A549 (cell line): ENCODE measurements around the gene RASGEF1C. TPM values are rescaled to one million over a fixed set of nuclear protein-coding genes. Genes with fewer than 3 reads are reported as not detected.

Source experiments
- ATAC-seq, 2 experiments: fragments of 200-7000 bp in 1 of 2; fragments of >200 bp in 1 of 2; cut with Nextera tagmentation in 1 of 2; cut with Tn5 transposase in 1 of 2; 3 replicates each; pipeline versions ENCODE4 v1.8.0 to v1.9.1; 2018 to 2020; ENCODE audit warnings: mild to moderate bottlenecking in 1 of 2, moderate library complexity in 1 of 2
- CTCF ChIA-PET: fragments of 300-600 bp; sonication (Branson Sonifier 250); formaldehyde crosslinking; extraction: SDS; loops from one replicate; lab custom pipeline; 2021; ENCODE audit warnings: antibody characterized with exemption, inconsistent platforms; lab: Yijun Ruan, JAX
- POLR2A ChIA-PET: fragments of 350-600 bp; formaldehyde crosslinking; extraction: SDS; loops from one replicate; lab custom pipeline; 2021; ENCODE audit warnings: antibody characterized with exemption, inconsistent platforms; lab: Yijun Ruan, JAX
- DNase-seq, 2 experiments: peaks; one replicate each; pipeline versions ENCODE4 v3.0.0 to v3.0.0-alpha.2; 2011 to 2016; ENCODE audit warnings: low read depth in 1 of 2, low spot score in 1 of 2
- FAIRE-seq: peaks from 2 replicates; lab custom pipeline; 2011; peaks lifted over from hg19 to GRCh38; lab: Jason Lieb, UNC
- H3K27ac ChIP-seq, 2 experiments: fragments of >200 bp; sonication (Bioruptor Twin); formaldehyde crosslinking; 3 replicates each; pipeline ENCODE4 v1.5.1; 2016 to 2017
- H3K4me1 ChIP-seq: fragments of >200 bp; sonication (Bioruptor Twin); formaldehyde crosslinking; 3 replicates; pipeline ENCODE4 v1.6.1; 2016
- H3K4me2 ChIP-seq: fragments of >200 bp; sonication (Bioruptor Twin); formaldehyde crosslinking; 3 replicates; pipeline ENCODE4 v1.6.1; 2016
- H3K4me3 ChIP-seq: fragments of >200 bp; sonication (Bioruptor Twin); formaldehyde crosslinking; 3 replicates; pipeline ENCODE4 v1.5.1; 2016
- H3K9me3 ChIP-seq: fragments of >200 bp; sonication (Bioruptor Twin); formaldehyde crosslinking; 3 replicates; pipeline ENCODE4 v1.6.1; 2016
- ATOH8 ChIP-seq: fragments of 250-450 bp; sonication (Bioruptor Pico); IDR thresholded peaks from 2 replicates; pipeline ENCODE4 v1.5.0; 2020; ENCODE audit warnings: low read depth, mild to moderate bottlenecking, moderate library complexity
- CEBPB ChIP-seq, 2 experiments: fragments of >200 bp in 1 of 2; sonication (Bioruptor Twin) in 1 of 2; formaldehyde crosslinking in 1 of 2; IDR thresholded peaks; 2 replicates each; pipeline ENCODE4 v1.6.1; 2012 to 2016
- CHD2 ChIP-seq: fragments of 150-350 bp; IDR thresholded peaks from 2 replicates; pipeline ENCODE4 v1.6.1; 2014; ENCODE audit warnings: low read length; ENCODE audit not compliant: partially characterized antibody
- EHF ChIP-seq: fragments of 250-450 bp; sonication (Bioruptor Pico); IDR thresholded peaks from 2 replicates; pipeline ENCODE4 v1.5.0; 2020; ENCODE audit warnings: mild to moderate bottlenecking
- EP300 ChIP-seq, 2 experiments: fragments of >200 bp; sonication (Bioruptor Twin); formaldehyde crosslinking; IDR thresholded peaks; 2 replicates in 1 of 2; 3 replicates in 1 of 2; pipeline ENCODE4 v1.6.1; 2016 to 2017
- FOSB ChIP-seq: fragments of 250-450 bp; sonication (Bioruptor Pico); IDR thresholded peaks from 2 replicates; pipeline ENCODE4 v1.5.0; 2020; ENCODE audit warnings: mild to moderate bottlenecking, moderate library complexity
- GATA3 ChIP-seq: IDR thresholded peaks from 2 replicates; pipeline ENCODE4 v1.6.1; 2012; ENCODE audit warnings: borderline replicate concordance
- HDAC2 ChIP-seq: fragments of 200-600 bp; sonication (generic); IDR thresholded peaks from 2 replicates; pipeline ENCODE4 v1.6.1; 2016
- HEYL ChIP-seq: fragments of 250-450 bp; sonication (Bioruptor Pico); IDR thresholded peaks from 2 replicates; pipeline ENCODE4 v1.8.0; 2021; ENCODE audit warnings: mild to moderate bottlenecking, moderate library complexity
- HOXB5 ChIP-seq: fragments of 250-450 bp; sonication (Bioruptor Pico); IDR thresholded peaks from 2 replicates; pipeline ENCODE4 v1.5.0; 2020; ENCODE audit warnings: mild to moderate bottlenecking, moderate library complexity
- JUN ChIP-seq, 2 experiments: fragments of >200 bp; sonication (Bioruptor Twin); formaldehyde crosslinking; IDR thresholded peaks; 2 replicates in 1 of 2; 3 replicates in 1 of 2; pipeline ENCODE4 v1.6.1; 2016 to 2017
- JUNB ChIP-seq: fragments of >200 bp; sonication (Bioruptor Twin); formaldehyde crosslinking; IDR thresholded peaks from 2 replicates; pipeline ENCODE4 v1.6.1; 2016
- MAFK ChIP-seq: fragments of 450-650 bp; IDR thresholded peaks from 2 replicates; pipeline ENCODE4 v1.6.1; 2014; ENCODE audit not compliant: partially characterized antibody
- MYC ChIP-seq: IDR thresholded peaks from 2 replicates; pipeline ENCODE4 v1.6.1; 2012; ENCODE audit warnings: mild to moderate bottlenecking, inconsistent platforms, low read length, improper control_type of control experiment, borderline replicate concordance
- NR3C1 ChIP-seq: fragments of >200 bp; sonication (Bioruptor Twin); formaldehyde crosslinking; IDR thresholded peaks from 3 replicates; pipeline ENCODE4 v1.6.1; 2017
- PHF8 ChIP-seq: fragments of 200-600 bp; sonication (generic); IDR thresholded peaks from 2 replicates; pipeline ENCODE4 v1.6.1; 2016; ENCODE audit warnings: low read depth, mild to moderate bottlenecking, antibody characterized with exemption, moderate library complexity, borderline replicate concordance
- RAD21 ChIP-seq, 2 experiments: fragments of >200 bp in 1 of 2; sonication (Bioruptor Twin) in 1 of 2; formaldehyde crosslinking in 1 of 2; IDR thresholded peaks in 1 of 2; conservative IDR thresholded peaks in 1 of 2; 2 replicates in 1 of 2; 3 replicates in 1 of 2; pipeline ENCODE4 v1.6.1; 2012 to 2018; ENCODE audit warnings: inconsistent platforms in 1 of 2
- RARB ChIP-seq: fragments of 250-450 bp; sonication (Bioruptor Pico); IDR thresholded peaks from 2 replicates; pipeline ENCODE4 v1.8.0; 2021; ENCODE audit warnings: mild to moderate bottlenecking, moderate library complexity
- RCOR1 ChIP-seq: fragments of 150-350 bp; IDR thresholded peaks from 2 replicates; pipeline ENCODE4 v1.6.1; 2014; ENCODE audit warnings: antibody characterized with exemption, low read length, low read depth
- RNF2 ChIP-seq: fragments of 200-600 bp; sonication (generic); IDR thresholded peaks from 2 replicates; pipeline ENCODE4 v1.6.1; 2016; ENCODE audit warnings: low read depth, mild to moderate bottlenecking, antibody characterized with exemption, moderate library complexity, borderline replicate concordance
- SREBF2 ChIP-seq: fragments of 450-650 bp; IDR thresholded peaks from 2 replicates; pipeline ENCODE4 v1.6.1; 2014; ENCODE audit warnings: mild to moderate bottlenecking, moderate library complexity
- TP53 ChIP-seq: fragments of 250-450 bp; sonication (Bioruptor Pico); IDR thresholded peaks from 2 replicates; pipeline ENCODE4 v1.5.0; 2021; ENCODE audit warnings: mild to moderate bottlenecking, moderate library complexity
- ZNF302 ChIP-seq: fragments of 250-450 bp; sonication (Bioruptor Pico); IDR thresholded peaks from 2 replicates; pipeline ENCODE4 v1.9.0; 2021; ENCODE audit warnings: inconsistent platforms, mild to moderate bottlenecking, moderate library complexity
- WGBS: methylation state at CpG from one replicate; pipeline ENCODE4 v1.1.6; 2017; ENCODE audit errors: missing lambda C conversion rate; 5-methylcytosine and 5-hydroxymethylcytosine counted together
- polyA plus RNA-seq, 4 experiments: library from polyadenylated mRNA; depleted of rRNA in 3 of 4; stranded (reverse); fragments of >200 nt; fragmentation: RNase III in 1 of 4; extraction: RNeasy Plus Mini Kit Qiagen cat#74134 plus additional on column Dnase treatment in 1 of 4; gene quantifications; 2 replicates in 3 of 4; 3 replicates in 1 of 4; pipeline ENCODE4 v1.2.3, GENCODE V29; 2011 to 2017
- TF ChIP-seq, protein P1 (sequence below): fragments of 200-600 bp; sonication (generic); IDR thresholded peaks from 2 replicates; pipeline ENCODE4 v1.6.1; 2016; ENCODE audit warnings: antibody characterized with exemption, mild to moderate bottlenecking, moderate library complexity
- TF ChIP-seq, protein P2 (sequence below): fragments of 450-650 bp; IDR thresholded peaks from 2 replicates; pipeline ENCODE4 v1.6.1; 2014; ENCODE audit warnings: antibody characterized with exemption
- TF ChIP-seq, protein P3 (sequence below): fragments of >200 bp; sonication (Bioruptor Twin); formaldehyde crosslinking; IDR thresholded peaks from 3 replicates; pipeline ENCODE4 v1.5.1; 2016

RASGEF1C gene
- polyA plus RNA-seq, 2 of the 4 experiments (the other 2 are of a cell fraction), result 0.12 TPM; not detected in 1

GRCh38 chr5:180072556-180072955 is 136.5 kb downstream of the RASGEF1C start:
- TF ChIP-seq, protein P1, sequence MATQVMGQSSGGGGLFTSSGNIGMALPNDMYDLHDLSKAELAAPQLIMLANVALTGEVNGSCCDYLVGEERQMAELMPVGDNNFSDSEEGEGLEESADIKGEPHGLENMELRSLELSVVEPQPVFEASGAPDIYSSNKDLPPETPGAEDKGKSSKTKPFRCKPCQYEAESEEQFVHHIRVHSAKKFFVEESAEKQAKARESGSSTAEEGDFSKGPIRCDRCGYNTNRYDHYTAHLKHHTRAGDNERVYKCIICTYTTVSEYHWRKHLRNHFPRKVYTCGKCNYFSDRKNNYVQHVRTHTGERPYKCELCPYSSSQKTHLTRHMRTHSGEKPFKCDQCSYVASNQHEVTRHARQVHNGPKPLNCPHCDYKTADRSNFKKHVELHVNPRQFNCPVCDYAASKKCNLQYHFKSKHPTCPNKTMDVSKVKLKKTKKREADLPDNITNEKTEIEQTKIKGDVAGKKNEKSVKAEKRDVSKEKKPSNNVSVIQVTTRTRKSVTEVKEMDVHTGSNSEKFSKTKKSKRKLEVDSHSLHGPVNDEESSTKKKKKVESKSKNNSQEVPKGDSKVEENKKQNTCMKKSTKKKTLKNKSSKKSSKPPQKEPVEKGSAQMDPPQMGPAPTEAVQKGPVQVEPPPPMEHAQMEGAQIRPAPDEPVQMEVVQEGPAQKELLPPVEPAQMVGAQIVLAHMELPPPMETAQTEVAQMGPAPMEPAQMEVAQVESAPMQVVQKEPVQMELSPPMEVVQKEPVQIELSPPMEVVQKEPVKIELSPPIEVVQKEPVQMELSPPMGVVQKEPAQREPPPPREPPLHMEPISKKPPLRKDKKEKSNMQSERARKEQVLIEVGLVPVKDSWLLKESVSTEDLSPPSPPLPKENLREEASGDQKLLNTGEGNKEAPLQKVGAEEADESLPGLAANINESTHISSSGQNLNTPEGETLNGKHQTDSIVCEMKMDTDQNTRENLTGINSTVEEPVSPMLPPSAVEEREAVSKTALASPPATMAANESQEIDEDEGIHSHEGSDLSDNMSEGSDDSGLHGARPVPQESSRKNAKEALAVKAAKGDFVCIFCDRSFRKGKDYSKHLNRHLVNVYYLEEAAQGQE, result no peak
- TF ChIP-seq SREBF2, result no peak
- CTCF ChIA-PET, result interaction anchor here (1.0 kb wide), 1 partner anchor 10 kb away, joined by 3 read pairs; no protein-coding TSS in a partner anchor
- Histone ChIP-seq H3K4me1 (peaks cover 22% of the 10 kb centered on the region), H3K9me3 (peaks cover 10% of the 10 kb centered on the region), H3K27ac (no peak overlapping the region), H3K4me2 (no peak overlapping the region), H3K4me3 (no peak overlapping the region)
- 83% methylated on average over 24 of the region's 25 CpGs for WGBS
- peak in 1 of 2 experiments; percentile 38 for DNase-seq
- no peak for FAIRE-seq
- POLR2A ChIA-PET, result no interaction called here
- no peak for ATAC-seq

GRCh38 chr5:180072256-180072548 is 136.8 kb downstream of the RASGEF1C start:
- DNase-seq (no peak), FAIRE-seq (no peak), ATAC-seq (no peak)
- no peak for TF ChIP-seq FOSB
- TF ChIP-seq HDAC2, result peak; percentile 89; the same call in 1 of the 2 replicates
- TF ChIP-seq HEYL, result 0 out of 2 replicates have a peak, but pooled peaks have one; percentile 1
- TF ChIP-seq PHF8, result no peak
- peak in 1 of 2 experiments; percentile 8; a peak in 1 of 5 replicates for TF ChIP-seq JUN (IDR thresholded peaks at IDR 0.05)
- peak; percentile 77 for TF ChIP-seq EHF (CRISPR knock-in tag)
- peak; percentile 99 for TF ChIP-seq RNF2
- TF ChIP-seq, protein P2, sequence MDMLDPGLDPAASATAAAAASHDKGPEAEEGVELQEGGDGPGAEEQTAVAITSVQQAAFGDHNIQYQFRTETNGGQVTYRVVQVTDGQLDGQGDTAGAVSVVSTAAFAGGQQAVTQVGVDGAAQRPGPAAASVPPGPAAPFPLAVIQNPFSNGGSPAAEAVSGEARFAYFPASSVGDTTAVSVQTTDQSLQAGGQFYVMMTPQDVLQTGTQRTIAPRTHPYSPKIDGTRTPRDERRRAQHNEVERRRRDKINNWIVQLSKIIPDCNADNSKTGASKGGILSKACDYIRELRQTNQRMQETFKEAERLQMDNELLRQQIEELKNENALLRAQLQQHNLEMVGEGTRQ, result peak; percentile 15; the same call in 1 of the 2 replicates
- TF ChIP-seq HOXB5 (CRISPR knock-in tag), result peak; percentile 36
- TF ChIP-seq ZNF302, result 0 out of 2 replicates have a peak, but pooled peaks have one; percentile 55
- TF ChIP-seq GATA3, result 0 out of 2 replicates have a peak, but pooled peaks have one; percentile 6
- no peak for TF ChIP-seq CHD2
- Histone ChIP-seq H3K4me2 (no peak overlapping the region), H3K4me1 (peaks cover 22% of the 10 kb centered on the region), H3K27ac (peak overlapping the region in 1 of 2 experiments; percentile 97; a peak in 3 of 6 replicates), H3K9me3 (peaks cover 10% of the 10 kb centered on the region), H3K4me3 (no peak overlapping the region; the same call in 2 of the 3 replicates)
- WGBS, result 18% methylated on average over 14 of the region's 14 CpGs
- CTCF ChIA-PET, result no interaction called here
- POLR2A ChIA-PET, result no interaction called here

GRCh38 chr5:180071531-180072255 is 137.3 kb downstream of the RASGEF1C start, which contains the start of gene RNF130:
Gene RNF130, minus strand, starts transcription at chr5:180071759. Its CDS starts 57 bp downstream, at chr5:180071702.
- POLR2A ChIA-PET, result interaction anchor here (1.0 kb wide), 1 partner anchor 251 kb away, joined by 3 read pairs; the partner anchor contains the start of gene SQSTM1
- WGBS, result 17% methylated on average over 2 of the region's 113 CpGs
- TF ChIP-seq TP53 (CRISPR knock-in tag) (peak; percentile 69; the same call in 1 of the 2 replicates), HEYL (peak; percentile 56; the same call in 1 of the 2 replicates), CEBPB (IDR thresholded peaks at IDR 0.05) (no peak), RAD21 (conservative IDR thresholded peaks at IDR 0.05 in 1 of 2, IDR thresholded peaks at IDR 0.05 in 1 of 2) (no peak), SREBF2 (no peak), RCOR1 (no peak), RNF2 (no peak), EP300 (IDR thresholded peaks at IDR 0.05) (no peak), RARB (CRISPR knock-in tag) (no peak), JUNB (no peak), MYC (peak; percentile 84; the same call in 1 of the 2 replicates), ATOH8 (CRISPR knock-in tag) (0 out of 2 replicates have a peak, but pooled peaks have one; percentile 83), MAFK (no peak), HDAC2 (no peak), JUN (IDR thresholded peaks at IDR 0.05) (peak; percentile 27 to 86; a peak in 4 of 5 replicates), NR3C1 (no peak)
- TF ChIP-seq, protein P3, sequence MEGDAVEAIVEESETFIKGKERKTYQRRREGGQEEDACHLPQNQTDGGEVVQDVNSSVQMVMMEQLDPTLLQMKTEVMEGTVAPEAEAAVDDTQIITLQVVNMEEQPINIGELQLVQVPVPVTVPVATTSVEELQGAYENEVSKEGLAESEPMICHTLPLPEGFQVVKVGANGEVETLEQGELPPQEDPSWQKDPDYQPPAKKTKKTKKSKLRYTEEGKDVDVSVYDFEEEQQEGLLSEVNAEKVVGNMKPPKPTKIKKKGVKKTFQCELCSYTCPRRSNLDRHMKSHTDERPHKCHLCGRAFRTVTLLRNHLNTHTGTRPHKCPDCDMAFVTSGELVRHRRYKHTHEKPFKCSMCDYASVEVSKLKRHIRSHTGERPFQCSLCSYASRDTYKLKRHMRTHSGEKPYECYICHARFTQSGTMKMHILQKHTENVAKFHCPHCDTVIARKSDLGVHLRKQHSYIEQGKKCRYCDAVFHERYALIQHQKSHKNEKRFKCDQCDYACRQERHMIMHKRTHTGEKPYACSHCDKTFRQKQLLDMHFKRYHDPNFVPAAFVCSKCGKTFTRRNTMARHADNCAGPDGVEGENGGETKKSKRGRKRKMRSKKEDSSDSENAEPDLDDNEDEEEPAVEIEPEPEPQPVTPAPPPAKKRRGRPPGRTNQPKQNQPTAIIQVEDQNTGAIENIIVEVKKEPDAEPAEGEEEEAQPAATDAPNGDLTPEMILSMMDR, result no peak

More at GRCh38 chr5:180071531-180072255, 137.3 kb downstream of the RASGEF1C start, which contains the start of gene RNF130:
- peak; percentile 82 to 90 for ATAC-seq
- DNase-seq, result peak; percentile 87 to 95
- peaks cover 22% of the 10 kb centered on the region for H3K4me1 ChIP-seq
- H3K4me2 ChIP-seq, result peak within 1 kb of the TSS; percentile 71
- no peak for FAIRE-seq
- peaks cover 10% of the 10 kb centered on the region for H3K9me3 ChIP-seq
- peak within 1 kb of the TSS; percentile 95 to 97 for H3K27ac ChIP-seq
- H3K4me3 ChIP-seq, result peak within 1 kb of the TSS; percentile 97
- CTCF ChIA-PET, result interaction anchor here (1.6 kb wide), 1 partner anchor 8 kb away, joined by 3 read pairs; no protein-coding TSS in a partner anchor
